SK-N-SH (cell line): ENCODE data around the gene RRM1.

ENCODE experiments used
- CHD2 ChIP-seq: fragments of 150-350 bp; IDR thresholded peaks from 2 replicates; pipeline ENCODE4 v1.6.1; 2018; ENCODE audit warnings: low read length; ENCODE audit not compliant: partially characterized antibody
- CTCF ChIP-seq: fragments of 200-600 bp; sonication (generic); IDR thresholded peaks from 2 replicates; pipeline ENCODE4 v1.6.1; 2017; ENCODE audit warnings: antibody characterized with exemption, mild to moderate bottlenecking, moderate library complexity
- POLR2AphosphoS5 ChIP-seq: IDR thresholded peaks from 2 replicates; pipeline ENCODE4 v1.6.1; 2012; ENCODE audit warnings: low read depth, low read length
- REST ChIP-seq: IDR thresholded peaks from 2 replicates; pipeline ENCODE4 v1.6.1; 2012; ENCODE audit warnings: mild to moderate bottlenecking, low read depth, low read length, moderate library complexity
- SMC3 ChIP-seq: IDR thresholded peaks from 2 replicates; pipeline ENCODE4 v1.6.1; 2012; ENCODE audit warnings: low read depth, low read length, improper control_type of control experiment
- USF2 ChIP-seq: fragments of 150-350 bp; IDR thresholded peaks from 2 replicates; pipeline ENCODE4 v1.6.1; 2017; ENCODE audit warnings: antibody characterized with exemption, low read length, low read depth, borderline replicate concordance

GRCh38 chr11:4146070-4146771 is 51.6 kb downstream of the RRM1 start:
- TF ChIP-seq REST = no peak
- TF ChIP-seq CHD2 = no peak
- TF ChIP-seq USF2 = no peak
- TF ChIP-seq POLR2AphosphoS5 = no peak
- TF ChIP-seq CTCF = no peak
- no peak for TF ChIP-seq SMC3
